Spleen (tissue), 11 donors: ENCODE measurements around the gene ANKRD66. TPM values are rescaled to one million over a fixed set of nuclear protein-coding genes. Genes with fewer than 3 reads are reported as not detected.

ENCODE experiments used
- DNase-seq: peaks from one replicate; pipeline ENCODE4 v3.0.0-alpha.2; 2020
- H3K27ac ChIP-seq, 8 donors: fragments of 200-600 bp; sonication (generic) in 7 of 8; 1 replicate in 4 of 8; 2 replicates in 4 of 8; pipeline versions ENCODE4 v1.5.0 to v1.8.0; 2016 to 2021; ENCODE audit warnings: inconsistent platforms in 4 of 8, mild to moderate bottlenecking in 4 of 8, moderate library complexity in 1 of 8
- H3K27me3 ChIP-seq, 7 donors: fragments of 200-600 bp; sonication (generic) in 6 of 7; replicated peaks in 1 of 7; 1 replicate in 4 of 7; 2 replicates in 3 of 7; pipeline versions ENCODE4 v1.5.0 to v1.8.0; 2016 to 2021; ENCODE audit warnings: inconsistent platforms in 3 of 7, mild to moderate bottlenecking in 1 of 7
- H3K36me3 ChIP-seq, 6 donors: fragments of 200-600 bp; sonication (generic) in 5 of 6; 1 replicate in 4 of 6; 2 replicates in 2 of 6; pipeline versions ENCODE4 v1.5.0 to v1.8.0; 2016 to 2021; ENCODE audit warnings: inconsistent platforms in 2 of 6
- H3K4me1 ChIP-seq, 6 donors: fragments of 200-600 bp; sonication (generic) in 5 of 6; 1 replicate in 3 of 6; 2 replicates in 3 of 6; pipeline versions ENCODE4 v1.5.0 to v1.8.0; 2016 to 2021; ENCODE audit warnings: inconsistent platforms in 3 of 6
- H3K4me3 ChIP-seq, 8 donors: fragments of 200-600 bp; sonication (generic) in 7 of 8; 1 replicate in 4 of 8; 2 replicates in 4 of 8; pipeline versions ENCODE4 v1.5.0 to v1.8.0; 2016 to 2021; ENCODE audit warnings: inconsistent platforms in 4 of 8, mild to moderate bottlenecking in 4 of 8, moderate library complexity in 2 of 8
- H3K9me3 ChIP-seq, 8 donors: fragments of 200-600 bp; sonication (generic) in 7 of 8; 1 replicate in 4 of 8; 2 replicates in 4 of 8; pipeline versions ENCODE4 v1.5.0 to v1.8.0; 2016 to 2021; ENCODE audit warnings: inconsistent platforms in 4 of 8
- POLR2A ChIP-seq, 3 donors: fragments of 450-650 bp; IDR thresholded peaks; one replicate each; pipeline ENCODE4 v1.5.1; 2017; ENCODE audit warnings: antibody characterized with exemption in 3 of 3, mild to moderate bottlenecking in 1 of 3
- POLR2AphosphoS5 ChIP-seq, 3 donors: sonication (generic); formaldehyde crosslinking; IDR thresholded peaks; one replicate each; pipeline ENCODE4 v1.5.1; 2017; ENCODE audit warnings: antibody characterized with exemption in 3 of 3
- WGBS, 5 donors: extraction: QIAGEN DNeasy Blood & Tissue Kit in 3 of 5; methylation state at CpG; one replicate each; pipeline versions ENCODE4 v1.1.5 to v1.1.7; 2013 to 2018; 5-methylcytosine and 5-hydroxymethylcytosine counted together
- intact Hi-C: fragments of 100-400 bp; cut with DNase I; formaldehyde crosslinking; loops from one replicate; pipeline ENCODE4 v1.15.0; 2023; ENCODE audit warnings: low total_unique reads
- polyA plus RNA-seq, 3 donors: library from polyadenylated mRNA; stranded (reverse); fragments of 200-250 nt; gene quantifications; one replicate each; pipeline ENCODE4 v1.2.1, GENCODE V29; 2013
- total RNA-seq, 7 donors: library from RNA; depleted of rRNA in 3 of 7; stranded (reverse); fragments of >200 nt in 3 of 7; fragmentation: NEBNext Ultra II Directional in 4 of 7; extraction: Animal tissue kit (Norgen Biotek cat#: 25700) in 4 of 7; gene quantifications; one replicate each; pipeline versions ENCODE4 v1.1.0 to v1.2.1, GENCODE V29; 2016 to 2021
- TF ChIP-seq, protein P1 (sequence below), 11 experiments: fragments of 200-600 bp in 7 of 11; fragments of 450-650 bp in 4 of 11; sonication (generic) in 4 of 11; IDR thresholded peaks in 8 of 11; conservative IDR thresholded peaks in 3 of 11; 1 replicate in 7 of 11; 2 replicates in 4 of 11; pipeline versions ENCODE4 v1.4.0 to v1.8.0; 2016 to 2021; ENCODE audit warnings: antibody characterized with exemption in 11 of 11, inconsistent platforms in 4 of 11, mild to moderate bottlenecking in 1 of 11
- donor health status: healthy with polysubstance abuse.
- donor health status: DM: no; HTN: no; CAD: no; lungs with moderate emphysema.
- donor health status: DM: no; HTN: no; CAD: no.
- donor health status: Bipolar disorder and iron deficiency.
- donor health status: healthy.
- donor health status: DM: no; HTN: no; CAD: no.
- donor health status: DM: yes; HTN: yes; CAD: no.

Gene ANKRD66
- total and polyA plus RNA-seq, 10 donors, result not detected

DNA sequence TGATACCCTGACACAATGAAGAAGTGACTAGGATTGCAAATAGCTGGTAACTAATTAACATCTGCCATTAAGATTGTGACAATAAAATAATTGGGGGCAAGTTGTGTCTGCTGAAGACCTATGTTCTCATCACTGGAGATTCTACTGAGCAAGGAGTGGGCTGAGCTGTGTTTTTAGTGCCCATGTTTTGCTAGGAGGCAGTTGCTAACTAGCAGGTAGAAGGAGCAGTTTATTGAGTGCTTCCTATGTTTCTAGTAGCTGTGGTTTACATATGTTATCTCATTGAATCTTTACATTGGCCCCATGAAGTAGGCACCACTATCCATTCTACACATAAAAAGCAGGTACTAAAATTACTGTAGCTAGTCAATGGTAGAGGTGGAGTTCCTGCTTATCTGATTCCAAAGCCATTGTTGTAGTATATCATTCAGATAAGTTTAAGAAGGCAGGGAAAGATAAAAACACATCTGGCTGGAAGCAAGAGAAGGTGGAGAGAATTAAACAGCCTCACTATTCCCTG is 43.7 kb downstream of the ANKRD66 start:
- no peak for TF ChIP-seq POLR2AphosphoS5 (IDR thresholded peaks at IDR 0.05)
- intact Hi-C loops, result no loop called here
- Histone ChIP-seq H3K36me3 (no peaks in the 10 kb centered on the region), H3K9me3 (no peaks in the 10 kb centered on the region), H3K27me3 (no peaks in the 10 kb centered on the region), H3K4me3 (no peak overlapping the region), H3K4me1 (no peaks in the 10 kb centered on the region), H3K27ac (no peak overlapping the region)
- DNase-seq, result no peak

DNA sequence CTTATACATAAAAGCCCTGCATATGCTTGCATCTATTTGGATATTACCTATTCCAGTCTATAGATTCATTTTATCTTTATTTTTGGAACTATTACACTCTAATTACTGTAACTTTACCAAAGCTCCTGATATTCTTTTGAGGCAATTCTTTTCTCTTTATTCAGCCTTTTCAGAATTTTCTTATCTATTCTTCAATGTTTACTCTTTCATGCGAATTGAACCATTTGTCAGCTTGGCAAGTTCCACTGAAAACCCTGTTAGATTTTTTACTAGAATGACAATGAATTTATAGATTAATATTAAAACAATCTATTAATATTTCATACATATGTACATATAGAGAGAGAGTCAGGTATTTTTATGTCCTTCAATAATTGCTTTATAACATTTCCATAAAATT is 45.9 kb downstream of the ANKRD66 start:
- no peak for DNase-seq
- TF ChIP-seq POLR2AphosphoS5 (IDR thresholded peaks at IDR 0.05) (no peak), POLR2A (IDR thresholded peaks at IDR 0.05) (no peak)
- TF ChIP-seq, protein P1, sequence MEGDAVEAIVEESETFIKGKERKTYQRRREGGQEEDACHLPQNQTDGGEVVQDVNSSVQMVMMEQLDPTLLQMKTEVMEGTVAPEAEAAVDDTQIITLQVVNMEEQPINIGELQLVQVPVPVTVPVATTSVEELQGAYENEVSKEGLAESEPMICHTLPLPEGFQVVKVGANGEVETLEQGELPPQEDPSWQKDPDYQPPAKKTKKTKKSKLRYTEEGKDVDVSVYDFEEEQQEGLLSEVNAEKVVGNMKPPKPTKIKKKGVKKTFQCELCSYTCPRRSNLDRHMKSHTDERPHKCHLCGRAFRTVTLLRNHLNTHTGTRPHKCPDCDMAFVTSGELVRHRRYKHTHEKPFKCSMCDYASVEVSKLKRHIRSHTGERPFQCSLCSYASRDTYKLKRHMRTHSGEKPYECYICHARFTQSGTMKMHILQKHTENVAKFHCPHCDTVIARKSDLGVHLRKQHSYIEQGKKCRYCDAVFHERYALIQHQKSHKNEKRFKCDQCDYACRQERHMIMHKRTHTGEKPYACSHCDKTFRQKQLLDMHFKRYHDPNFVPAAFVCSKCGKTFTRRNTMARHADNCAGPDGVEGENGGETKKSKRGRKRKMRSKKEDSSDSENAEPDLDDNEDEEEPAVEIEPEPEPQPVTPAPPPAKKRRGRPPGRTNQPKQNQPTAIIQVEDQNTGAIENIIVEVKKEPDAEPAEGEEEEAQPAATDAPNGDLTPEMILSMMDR (IDR thresholded peaks at IDR 0.05 in 8 of 11, conservative IDR thresholded peaks at IDR 0.05 in 3 of 11), result no peak
- intact Hi-C loops, result no loop called here
- Histone ChIP-seq H3K27ac (no peak overlapping the region), H3K36me3 (no peaks in the 10 kb centered on the region), H3K4me3 (no peak overlapping the region), H3K9me3 (no peaks in the 10 kb centered on the region), H3K4me1 (no peaks in the 10 kb centered on the region), H3K27me3 (no peaks in the 10 kb centered on the region)
- WGBS, 5 donors, result 3 to 97% (median 50%) methylated on average over 1 of the region's 1 CpG

DNA sequence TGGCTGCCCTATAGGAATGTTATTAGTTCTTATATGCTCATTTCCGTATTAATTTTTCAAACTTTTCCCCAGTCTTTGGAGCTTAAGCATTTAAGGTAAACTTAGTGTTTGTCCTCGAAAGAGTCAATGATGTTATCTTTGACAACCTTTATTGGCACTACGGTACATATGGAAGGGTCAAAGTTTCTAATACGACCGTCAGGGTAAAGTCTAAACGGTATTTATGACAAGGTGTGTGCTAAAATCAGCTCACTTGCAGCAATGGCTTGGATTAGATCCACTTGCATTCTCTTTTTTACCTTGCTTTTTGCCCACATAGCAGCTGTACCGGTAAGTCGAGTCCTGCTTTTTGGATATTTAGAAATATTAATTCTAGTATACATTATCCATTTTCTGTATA is 46.4 kb downstream of the ANKRD66 start, which contains the start of gene MEP1A:
Gene MEP1A (plus strand): TSS at position 252 of the 400 bp plus-strand sequence. CDS start 10 bp downstream, at position 262.
- TF ChIP-seq, protein P1 (IDR thresholded peaks at IDR 0.05 in 8 of 11, conservative IDR thresholded peaks at IDR 0.05 in 3 of 11), result no peak
- no peak for TF ChIP-seq POLR2AphosphoS5 (IDR thresholded peaks at IDR 0.05)
- no peak for TF ChIP-seq POLR2A (IDR thresholded peaks at IDR 0.05)
- intact Hi-C loops, result no loop called here
- Histone ChIP-seq H3K27ac (no peak within 1 kb of the TSS), H3K9me3 (no peaks in the 10 kb centered on the region), H3K27me3 (no peaks in the 10 kb centered on the region), H3K4me1 (no peaks in the 10 kb centered on the region), H3K4me3 (no peak within 1 kb of the TSS), H3K36me3 (no peaks in the 10 kb centered on the region)
- DNase-seq, result no peak
- 91 to 94% (median 93%) methylated on average over 8 of the region's 8 CpGs for WGBS, 5 donors

DNA sequence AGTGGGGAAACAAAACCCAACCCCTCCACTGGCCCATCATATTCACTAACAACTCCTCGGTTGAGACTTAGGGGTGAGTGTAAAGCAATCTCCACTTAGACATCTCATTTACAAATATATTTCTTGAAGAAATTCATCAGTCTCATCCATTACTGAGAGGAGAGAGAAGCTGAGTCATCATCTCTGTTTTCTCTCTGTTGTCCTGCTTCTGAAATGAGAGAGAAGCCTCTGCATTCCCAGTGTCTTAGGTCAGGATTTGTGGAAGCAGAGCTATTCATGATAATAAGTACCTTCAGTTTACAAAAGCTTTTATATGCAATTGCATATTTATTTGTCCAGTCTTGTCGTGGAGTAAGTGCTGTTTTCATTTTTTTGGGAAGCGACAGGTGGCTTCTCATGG is 47.3 kb downstream of the ANKRD66 start:
- H3K9me3 ChIP-seq, result no peaks in the 10 kb centered on the region
- H3K27ac ChIP-seq, result no peak overlapping the region
- DNase-seq, result no peak
- TF ChIP-seq POLR2A (IDR thresholded peaks at IDR 0.05) (no peak), POLR2AphosphoS5 (IDR thresholded peaks at IDR 0.05) (no peak)
- TF ChIP-seq, protein P1 (IDR thresholded peaks at IDR 0.05 in 8 of 11, conservative IDR thresholded peaks at IDR 0.05 in 3 of 11), result no peak
- H3K4me3 ChIP-seq, result no peak overlapping the region
- H3K4me1 ChIP-seq, result no peaks in the 10 kb centered on the region
- H3K36me3 ChIP-seq, result no peaks in the 10 kb centered on the region
- 77 to 93% (median 88%) methylated on average over 3 of the region's 3 CpGs for WGBS, 5 donors
- intact Hi-C loops, result no loop called here
- no peaks in the 10 kb centered on the region for H3K27me3 ChIP-seq

DNA sequence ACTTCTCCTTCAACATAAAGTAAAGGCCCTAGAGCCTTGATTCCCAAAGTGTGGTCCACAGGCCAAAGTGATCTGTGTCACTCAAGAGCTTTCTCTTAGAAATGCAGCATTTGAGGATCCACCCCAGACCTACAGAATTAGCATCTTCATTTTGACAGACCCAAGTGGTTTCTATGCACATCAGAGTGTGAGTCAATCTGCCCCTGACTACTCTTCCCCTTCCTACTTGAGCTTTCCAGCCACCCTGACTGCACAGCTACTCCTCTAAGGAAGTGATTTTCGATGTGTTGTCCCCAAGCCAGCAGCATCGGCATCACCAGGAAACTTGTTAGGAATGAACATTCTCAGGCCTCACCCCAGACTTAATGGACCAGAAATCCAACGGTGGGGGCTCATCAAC is 49.1 kb downstream of the ANKRD66 start:
- 65 to 86% (median 76%) methylated on average over 3 of the region's 3 CpGs for WGBS, 5 donors
- no peak for DNase-seq

More for the DNA sequence above, 49.1 kb downstream of the ANKRD66 start:
- H3K4me1 ChIP-seq, result no peaks in the 10 kb centered on the region
- no peaks in the 10 kb centered on the region for H3K36me3 ChIP-seq
- H3K27ac ChIP-seq, result no peak overlapping the region
- no peaks in the 10 kb centered on the region for H3K27me3 ChIP-seq
- intact Hi-C loops, result no loop called here
- no peaks in the 10 kb centered on the region for H3K9me3 ChIP-seq
- no peak for TF ChIP-seq POLR2A (IDR thresholded peaks at IDR 0.05)
- TF ChIP-seq, protein P1 (IDR thresholded peaks at IDR 0.05 in 8 of 11, conservative IDR thresholded peaks at IDR 0.05 in 3 of 11), result no peak
- TF ChIP-seq POLR2AphosphoS5 (IDR thresholded peaks at IDR 0.05), result no peak
- H3K4me3 ChIP-seq, result no peak overlapping the region
